DMS53 treated with DMSO at 0.1 percent for 48 hours (cell line): ENCODE measurements around the gene MN1.

Experiments
- DNase-seq: peaks from one replicate; lab custom pipeline; 2025; ENCODE audit not compliant: unreplicated experiment; lab: John Stamatoyannopoulos, UW

MN1 gene

GRCh38 chr22:27786291-27786932, 15.1 kb downstream of the MN1 start:
- no peak for DNase-seq

- DNase-seq: no peak
Observed at GRCh38 chr22:27785831-27786230, 15.7 kb downstream of the MN1 start.

GRCh38 chr22:27784120-27784475, 17.5 kb downstream of the MN1 start:
- DNase-seq: no peak

- DNase-seq: no peak
Observed at GRCh38 chr22:27783436-27784119, 18.0 kb downstream of the MN1 start.

GRCh38 chr22:27782088-27782487, 19.5 kb downstream of the MN1 start:
- no peak for DNase-seq

- no peak for DNase-seq
Observed at GRCh38 chr22:27780161-27780575, 21.4 kb downstream of the MN1 start.

- DNase-seq: no peak
Observed at GRCh38 chr22:27779643-27780042, 21.9 kb downstream of the MN1 start.

GRCh38 chr22:27778294-27779090, 23.1 kb downstream of the MN1 start:
- DNase-seq: no peak

GRCh38 chr22:27777128-27777527, 24.4 kb downstream of the MN1 start:
- no peak for DNase-seq

GRCh38 chr22:27776650-27776958, 25.0 kb downstream of the MN1 start:
- DNase-seq: no peak

GRCh38 chr22:27775758-27776649, 25.6 kb downstream of the MN1 start:
- DNase-seq: no peak

- no peak for DNase-seq
Observed at GRCh38 chr22:27775087-27775698, 26.4 kb downstream of the MN1 start.

- DNase-seq: no peak
Observed at GRCh38 chr22:27774200-27774599, 27.4 kb downstream of the MN1 start.

- DNase-seq: no peak
Observed at GRCh38 chr22:27772984-27773498, 28.5 kb downstream of the MN1 start.

GRCh38 chr22:27772081-27772983, 29.2 kb downstream of the MN1 start:
- no peak for DNase-seq

- no peak for DNase-seq
Observed at GRCh38 chr22:27771637-27772036, 29.9 kb downstream of the MN1 start.

GRCh38 chr22:27769012-27769411, 32.5 kb downstream of the MN1 start:
- no peak for DNase-seq

- no peak for DNase-seq
Observed at GRCh38 chr22:27768027-27768653, 33.4 kb downstream of the MN1 start.

- DNase-seq: no peak
Observed at GRCh38 chr22:27766679-27767078, 34.9 kb downstream of the MN1 start.
